K562 (cell line): ENCODE data around the gene CSNK1D. TPM values are rescaled to one million over a fixed set of nuclear protein-coding genes. Genes with fewer than 3 reads are reported as not detected.

Source experiments
- AFF1 ChIP-seq, 2 experiments: fragments of 450-650 bp; IDR thresholded peaks; 2 replicates each; pipeline ENCODE4 v1.6.1; 2018; ENCODE audit warnings: mild to moderate bottlenecking in 2 of 2, low read depth in 1 of 2; ENCODE audit not compliant: partially characterized antibody in 2 of 2
- ARID1B ChIP-seq: fragments of 450-650 bp; IDR thresholded peaks from 2 replicates; pipeline ENCODE4 v1.6.1; 2016; ENCODE audit warnings: antibody characterized with exemption, mild to moderate bottlenecking, inconsistent platforms
- CREB1 ChIP-seq, 2 experiments: sonication (generic) in 1 of 2; formaldehyde crosslinking in 1 of 2; IDR thresholded peaks; 2 replicates each; pipeline versions ENCODE4 v1.6.1 to v1.8.0; 2012 to 2022; ENCODE audit warnings: inconsistent platforms in 1 of 2, mild to moderate bottlenecking in 1 of 2, missing genetic modification reagents in 1 of 2, moderate library complexity in 1 of 2
- E2F3 ChIP-seq: fragments of 250-450 bp; sonication (Bioruptor Pico); IDR thresholded peaks from 2 replicates; pipeline ENCODE4 v1.4.0; 2020; ENCODE audit warnings: mild to moderate bottlenecking
- HMGN3 ChIP-seq: IDR thresholded peaks from 2 replicates; pipeline ENCODE4 v1.6.1; 2011; ENCODE audit warnings: borderline replicate concordance, low read depth, mild to moderate bottlenecking, mixed read lengths, low read length; ENCODE audit not compliant: insufficient read length; ENCODE audit errors: extremely low read depth
- HNRNPUL1 ChIP-seq: fragments of 200-400 bp; formaldehyde crosslinking; IDR thresholded peaks from 2 replicates; pipeline ENCODE4 v1.6.1; 2017; ENCODE audit warnings: low read length
- ILK ChIP-seq: fragments of 450-650 bp; IDR thresholded peaks from 2 replicates; pipeline ENCODE4 v1.6.1; 2016; ENCODE audit warnings: missing genetic modification characterization, low read depth, mild to moderate bottlenecking, missing compliant biosample characterization, moderate library complexity, borderline replicate concordance
- MITF ChIP-seq: IDR thresholded peaks from 2 replicates; pipeline ENCODE4 v1.6.1; 2014; ENCODE audit warnings: antibody characterized with exemption
- SP1 ChIP-seq: sonication (generic); formaldehyde crosslinking; IDR thresholded peaks from 2 replicates; pipeline ENCODE4 v1.8.1; 2022; ENCODE audit warnings: mild to moderate bottlenecking, missing genetic modification reagents
- THRA ChIP-seq: fragments of 450-650 bp; IDR thresholded peaks from 2 replicates; pipeline ENCODE4 v1.6.1; 2017; ENCODE audit warnings: mild to moderate bottlenecking, moderate library complexity
- THRB ChIP-seq: fragments of 450-650 bp; formaldehyde crosslinking; conservative IDR thresholded peaks from 2 replicates; pipeline ENCODE4 v1.4.0; 2022; ENCODE audit warnings: mild to moderate bottlenecking, missing genetic modification characterization
- ZBTB8A ChIP-seq: fragments of 450-650 bp; IDR thresholded peaks from 2 replicates; pipeline ENCODE4 v1.6.1; 2018; ENCODE audit warnings: mild to moderate bottlenecking, moderate library complexity; ENCODE audit not compliant: partially characterized antibody
- ZFPM2 ChIP-seq: fragments of 250-450 bp; sonication (Bioruptor Pico); IDR thresholded peaks from 2 replicates; pipeline ENCODE4 v1.5.1; 2022; ENCODE audit warnings: mild to moderate bottlenecking
- ZNF134 ChIP-seq: fragments of 250-450 bp; sonication (Bioruptor Pico); conservative IDR thresholded peaks from 2 replicates; pipeline ENCODE4 v1.4.0; 2020
- ZNF23 ChIP-seq: fragments of 250-450 bp; sonication (Bioruptor Pico); IDR thresholded peaks from 2 replicates; pipeline ENCODE4 v1.4.0; 2020; ENCODE audit warnings: mild to moderate bottlenecking
- ZNF280B ChIP-seq: fragments of 250-450 bp; sonication (Bioruptor Pico); IDR thresholded peaks from 2 replicates; pipeline ENCODE4 v1.5.1; 2021; ENCODE audit warnings: mild to moderate bottlenecking
- ZNF408 ChIP-seq: fragments of 250-450 bp; sonication (Bioruptor Pico); IDR thresholded peaks from 2 replicates; pipeline ENCODE4 v1.4.0; 2020; ENCODE audit warnings: low read depth, mild to moderate bottlenecking, moderate library complexity
- polyA plus RNA-seq, 8 experiments: library from polyadenylated mRNA; depleted of rRNA in 4 of 8; stranded (reverse) in 5 of 8; unstranded in 3 of 8; fragments of >200 nt; fragmentation: Nextera tagmentation in 2 of 8; fragmentation: Illumina TruSeq in 1 of 8; extraction: Ambion mirVana in 2 of 8; extraction: Trizol in 1 of 8; gene quantifications; 2 replicates each; pipeline versions ENCODE4 v1.2.1 to v1.2.3, GENCODE V29; 2011 to 2014; ENCODE audit warnings: inconsistent platforms in 1 of 8, missing spikeins in 1 of 8
- total RNA-seq, 7 experiments: library from RNA; depleted of rRNA in 6 of 7; stranded (reverse); fragments of >200 nt in 6 of 7; fragmentation: Illumina TruSeq in 2 of 7; extraction: Trizol in 2 of 7; gene quantifications; 2 replicates each; pipeline versions ENCODE4 v1.2.1 to v1.2.3, GENCODE V29; 2011 to 2021; ENCODE audit warnings: low replicate concordance in 1 of 7

Gene CSNK1D
- total and polyA plus RNA-seq, 9 of the 15 experiments (the other 6 are each of a cell fraction or from before 2014, with no cell fraction given): 6.5 to 133 (median 41.3) TPM

- TF ChIP-seq ARID1B (0 out of 2 replicates have a peak, but pooled peaks have one; percentile 32), MITF (no peak), THRB (CRISPR knock-in tag) (no peak), ILK (tag) (no peak), ZBTB8A (no peak), ZNF280B (CRISPR knock-in tag) (no peak), ZNF134 (CRISPR knock-in tag) (no peak), SP1 (peak; percentile 67), HNRNPUL1 (no peak), CREB1 (IDR thresholded peaks at IDR 0.05) (0 out of 2 replicates have a peak, but pooled peaks have one; percentile 24), CREB1 (CRISPR knock-in tag; IDR thresholded peaks at IDR 0.05) (peak; percentile 64; the same call in 1 of the 2 replicates), THRA (no peak), ZFPM2 (CRISPR knock-in tag) (no peak), E2F3 (CRISPR knock-in tag) (no peak), ZNF23 (CRISPR knock-in tag) (no peak), AFF1 (IDR thresholded peaks at IDR 0.05; ENCODE audit: low read depth in 1 of 2, partially characterized antibody in 2 of 2) (no peak), HMGN3 (peak; percentile 36), ZNF408 (CRISPR knock-in tag) (no peak)
Measured at GRCh38 chr17:82236142-82236971, 37.1 kb downstream of the CSNK1D start (continued).
